Liver (tissue), 9 donors: ENCODE data around the gene CDHR5. TPM values are rescaled to one million over a fixed set of nuclear protein-coding genes. Genes with fewer than 3 reads are reported as not detected.

Experiments used
- DNase-seq: peaks from one replicate; pipeline ENCODE4 v3.0.0-alpha.2; 2017; ENCODE audit warnings: low spot score
- H3K27ac ChIP-seq, 2 donors: one replicate each; pipeline ENCODE4 v1.7.0; 2013; ENCODE audit warnings: inconsistent platforms in 2 of 2, low read length in 2 of 2, control low read depth in 1 of 2, low read depth in 1 of 2, mild to moderate bottlenecking in 1 of 2
- H3K27me3 ChIP-seq, 4 donors: one replicate each; pipeline versions ENCODE4 v1.6.1 to v1.7.0; 2013; ENCODE audit warnings: low read length in 3 of 4, inconsistent platforms in 1 of 4, mild to moderate bottlenecking in 1 of 4, moderate library complexity in 1 of 4; ENCODE audit not compliant: control insufficient read depth in 4 of 4, insufficient read depth in 4 of 4
- H3K36me3 ChIP-seq, 4 donors: one replicate each; pipeline versions ENCODE4 v1.6.1 to v1.7.0; 2013; ENCODE audit warnings: low read length in 3 of 4, mild to moderate bottlenecking in 3 of 4, low read depth in 1 of 4, moderate library complexity in 1 of 4; ENCODE audit not compliant: control insufficient read depth in 4 of 4, insufficient read depth in 3 of 4
- H3K4me1 ChIP-seq, 4 donors: one replicate each; pipeline versions ENCODE4 v1.6.1 to v1.7.0; 2013; ENCODE audit warnings: low read length in 3 of 4, mild to moderate bottlenecking in 3 of 4, moderate library complexity in 1 of 4; ENCODE audit not compliant: control insufficient read depth in 4 of 4, insufficient read depth in 4 of 4
- H3K4me3 ChIP-seq, 3 donors: one replicate each; pipeline versions ENCODE4 v1.6.1 to v1.7.0; 2013; ENCODE audit warnings: low read length in 3 of 3, control low read depth in 1 of 3, low read depth in 1 of 3, mild to moderate bottlenecking in 1 of 3
- H3K9ac ChIP-seq, 2 donors: one replicate each; pipeline ENCODE4 v1.7.0; 2013; ENCODE audit warnings: low read length in 2 of 2, mild to moderate bottlenecking in 2 of 2, moderate library complexity in 2 of 2, control low read depth in 1 of 2, low read depth in 1 of 2
- H3K9me3 ChIP-seq, 4 donors: one replicate each; pipeline versions ENCODE4 v1.6.1 to v1.7.0; 2013; ENCODE audit warnings: low read length in 3 of 4; ENCODE audit not compliant: control insufficient read depth in 4 of 4
- EGR1 ChIP-seq, 2 donors: IDR thresholded peaks; 2 replicates each; pipeline ENCODE4 v1.6.1; 2016 to 2018; ENCODE audit warnings: antibody characterized with exemption in 2 of 2, low read depth in 2 of 2
- FOXA1 ChIP-seq: IDR thresholded peaks from 2 replicates; pipeline ENCODE4 v1.6.1; 2016; ENCODE audit warnings: antibody characterized with exemption
- FOXA2 ChIP-seq: IDR thresholded peaks from 2 replicates; pipeline ENCODE4 v1.6.1; 2016; ENCODE audit warnings: antibody characterized with exemption
- GABPA ChIP-seq, 2 donors: IDR thresholded peaks in 1 of 2; conservative IDR thresholded peaks in 1 of 2; 2 replicates each; pipeline ENCODE4 v1.6.1; 2016; ENCODE audit warnings: antibody characterized with exemption in 2 of 2, mild to moderate bottlenecking in 1 of 2, moderate library complexity in 1 of 2
- HNF4A ChIP-seq, 2 donors: conservative IDR thresholded peaks; 2 replicates each; pipeline ENCODE4 v1.6.1; 2016; ENCODE audit warnings: antibody characterized with exemption in 2 of 2, mild to moderate bottlenecking in 2 of 2
- HNF4G ChIP-seq: IDR thresholded peaks from 2 replicates; pipeline ENCODE4 v1.6.1; 2016; ENCODE audit warnings: antibody characterized with exemption
- JUND ChIP-seq, 2 donors: IDR thresholded peaks; 2 replicates each; pipeline ENCODE4 v1.6.1; 2016; ENCODE audit warnings: antibody characterized with exemption in 2 of 2
- NR2F2 ChIP-seq: IDR thresholded peaks from 2 replicates; pipeline ENCODE4 v1.6.1; 2016; ENCODE audit warnings: antibody characterized with exemption
- RAD21 ChIP-seq, 2 donors: IDR thresholded peaks; 2 replicates each; pipeline ENCODE4 v1.6.1; 2016; ENCODE audit warnings: antibody characterized with exemption in 2 of 2, mild to moderate bottlenecking in 2 of 2
- RXRA ChIP-seq, 2 donors: IDR thresholded peaks; 2 replicates each; pipeline ENCODE4 v1.6.1; 2017 to 2018; ENCODE audit warnings: antibody characterized with exemption in 2 of 2, mild to moderate bottlenecking in 1 of 2
- SP1 ChIP-seq: IDR thresholded peaks from 2 replicates; pipeline ENCODE4 v1.6.1; 2018; ENCODE audit warnings: antibody characterized with exemption, mild to moderate bottlenecking
- TAF1 ChIP-seq: conservative IDR thresholded peaks from 2 replicates; pipeline ENCODE4 v1.6.1; 2016; ENCODE audit warnings: antibody characterized with exemption, mild to moderate bottlenecking
- YY1 ChIP-seq: IDR thresholded peaks from 2 replicates; pipeline ENCODE4 v1.6.1; 2016; ENCODE audit warnings: antibody characterized with exemption, mild to moderate bottlenecking
- WGBS: extraction: QIAGEN DNeasy Blood & Tissue Kit; methylation state at CpG from one replicate; pipeline ENCODE4 v1.1.7; 2013; 5-methylcytosine and 5-hydroxymethylcytosine counted together
- polyA plus RNA-seq, 2 donors: library from polyadenylated mRNA; stranded (reverse) in 1 of 2; unstranded in 1 of 2; fragments of 200-250 nt in 1 of 2; fragments of >200 nt in 1 of 2; fragmentation: Nextera tagmentation in 1 of 2; extraction: Ambion mirVana in 1 of 2; gene quantifications; one replicate each; pipeline versions ENCODE4 v1.2.1 to v1.2.3, GENCODE V29; 2013 to 2015
- total RNA-seq, 2 donors: library from RNA; depleted of rRNA; stranded (reverse); fragments of >200 nt; gene quantifications; one replicate each; pipeline ENCODE4 v1.2.3, GENCODE V29; 2014
- TF ChIP-seq, protein P1 (sequence below): IDR thresholded peaks from 2 replicates; pipeline ENCODE4 v1.6.1; 2016; ENCODE audit warnings: antibody characterized with exemption
- TF ChIP-seq, protein P2 (sequence below): IDR thresholded peaks from 2 replicates; pipeline ENCODE4 v1.6.1; 2016; ENCODE audit warnings: antibody characterized with exemption, mild to moderate bottlenecking
- TF ChIP-seq, protein P3 (sequence below): IDR thresholded peaks from 2 replicates; pipeline ENCODE4 v1.6.1; 2016; ENCODE audit warnings: antibody characterized with exemption
- TF ChIP-seq, protein P4 (sequence below): IDR thresholded peaks from 2 replicates; pipeline ENCODE4 v1.6.1; 2016; ENCODE audit warnings: antibody characterized with exemption
- TF ChIP-seq, protein P5 (sequence below): fragments of 150-350 bp; IDR thresholded peaks from 2 replicates; pipeline ENCODE4 v1.5.1; 2017; ENCODE audit warnings: improper control_type of control experiment, low read depth, low read length; ENCODE audit not compliant: missing input control
- donor health status: healthy.
- donor health status: healthy.
- donor health status: healthy.
- donor health status: healthy.
- donor health status: healthy.

Gene CDHR5
- total and polyA plus RNA-seq, 4 donors: 29.4 to 86.2 (median 57.2) TPM

DNA sequence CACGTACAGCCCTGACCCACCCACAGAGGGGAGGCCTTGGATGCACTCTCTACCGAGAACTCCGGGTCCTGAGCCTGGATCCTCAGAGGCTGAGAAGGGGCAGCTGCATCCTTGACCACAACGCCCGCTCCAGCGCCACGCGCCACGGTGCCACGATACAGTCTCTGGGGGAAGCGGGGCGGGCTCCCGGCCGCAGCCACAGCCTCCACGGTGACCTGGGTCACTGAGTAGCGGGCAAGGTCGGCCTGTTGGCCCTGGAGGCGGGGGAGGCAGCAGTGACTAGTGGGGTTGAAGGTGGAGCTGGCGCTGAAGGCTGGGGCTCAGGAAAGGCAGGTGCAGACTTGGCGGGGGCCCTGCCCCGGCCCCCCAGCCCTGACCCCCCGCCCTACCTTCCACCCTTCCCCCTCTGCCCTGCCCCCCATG is 5.1 kb downstream of the CDHR5 start:
- TF ChIP-seq GABPA (IDR thresholded peaks at IDR 0.05 in 1 of 2, conservative IDR thresholded peaks at IDR 0.05 in 1 of 2): no peak
- TF ChIP-seq, protein P1, sequence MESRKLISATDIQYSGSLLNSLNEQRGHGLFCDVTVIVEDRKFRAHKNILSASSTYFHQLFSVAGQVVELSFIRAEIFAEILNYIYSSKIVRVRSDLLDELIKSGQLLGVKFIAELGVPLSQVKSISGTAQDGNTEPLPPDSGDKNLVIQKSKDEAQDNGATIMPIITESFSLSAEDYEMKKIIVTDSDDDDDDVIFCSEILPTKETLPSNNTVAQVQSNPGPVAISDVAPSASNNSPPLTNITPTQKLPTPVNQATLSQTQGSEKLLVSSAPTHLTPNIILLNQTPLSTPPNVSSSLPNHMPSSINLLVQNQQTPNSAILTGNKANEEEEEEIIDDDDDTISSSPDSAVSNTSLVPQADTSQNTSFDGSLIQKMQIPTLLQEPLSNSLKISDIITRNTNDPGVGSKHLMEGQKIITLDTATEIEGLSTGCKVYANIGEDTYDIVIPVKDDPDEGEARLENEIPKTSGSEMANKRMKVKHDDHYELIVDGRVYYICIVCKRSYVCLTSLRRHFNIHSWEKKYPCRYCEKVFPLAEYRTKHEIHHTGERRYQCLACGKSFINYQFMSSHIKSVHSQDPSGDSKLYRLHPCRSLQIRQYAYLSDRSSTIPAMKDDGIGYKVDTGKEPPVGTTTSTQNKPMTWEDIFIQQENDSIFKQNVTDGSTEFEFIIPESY: no peak
- TF ChIP-seq, protein P2, sequence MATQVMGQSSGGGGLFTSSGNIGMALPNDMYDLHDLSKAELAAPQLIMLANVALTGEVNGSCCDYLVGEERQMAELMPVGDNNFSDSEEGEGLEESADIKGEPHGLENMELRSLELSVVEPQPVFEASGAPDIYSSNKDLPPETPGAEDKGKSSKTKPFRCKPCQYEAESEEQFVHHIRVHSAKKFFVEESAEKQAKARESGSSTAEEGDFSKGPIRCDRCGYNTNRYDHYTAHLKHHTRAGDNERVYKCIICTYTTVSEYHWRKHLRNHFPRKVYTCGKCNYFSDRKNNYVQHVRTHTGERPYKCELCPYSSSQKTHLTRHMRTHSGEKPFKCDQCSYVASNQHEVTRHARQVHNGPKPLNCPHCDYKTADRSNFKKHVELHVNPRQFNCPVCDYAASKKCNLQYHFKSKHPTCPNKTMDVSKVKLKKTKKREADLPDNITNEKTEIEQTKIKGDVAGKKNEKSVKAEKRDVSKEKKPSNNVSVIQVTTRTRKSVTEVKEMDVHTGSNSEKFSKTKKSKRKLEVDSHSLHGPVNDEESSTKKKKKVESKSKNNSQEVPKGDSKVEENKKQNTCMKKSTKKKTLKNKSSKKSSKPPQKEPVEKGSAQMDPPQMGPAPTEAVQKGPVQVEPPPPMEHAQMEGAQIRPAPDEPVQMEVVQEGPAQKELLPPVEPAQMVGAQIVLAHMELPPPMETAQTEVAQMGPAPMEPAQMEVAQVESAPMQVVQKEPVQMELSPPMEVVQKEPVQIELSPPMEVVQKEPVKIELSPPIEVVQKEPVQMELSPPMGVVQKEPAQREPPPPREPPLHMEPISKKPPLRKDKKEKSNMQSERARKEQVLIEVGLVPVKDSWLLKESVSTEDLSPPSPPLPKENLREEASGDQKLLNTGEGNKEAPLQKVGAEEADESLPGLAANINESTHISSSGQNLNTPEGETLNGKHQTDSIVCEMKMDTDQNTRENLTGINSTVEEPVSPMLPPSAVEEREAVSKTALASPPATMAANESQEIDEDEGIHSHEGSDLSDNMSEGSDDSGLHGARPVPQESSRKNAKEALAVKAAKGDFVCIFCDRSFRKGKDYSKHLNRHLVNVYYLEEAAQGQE: no peak
- TF ChIP-seq, protein P3, sequence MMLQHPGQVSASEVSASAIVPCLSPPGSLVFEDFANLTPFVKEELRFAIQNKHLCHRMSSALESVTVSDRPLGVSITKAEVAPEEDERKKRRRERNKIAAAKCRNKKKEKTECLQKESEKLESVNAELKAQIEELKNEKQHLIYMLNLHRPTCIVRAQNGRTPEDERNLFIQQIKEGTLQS: no peak
- TF ChIP-seq NR2F2: no peak
- TF ChIP-seq SP1: no peak
- no peak for TF ChIP-seq RAD21 (IDR thresholded peaks at IDR 0.05)
- TF ChIP-seq YY1: no peak
- no peak for TF ChIP-seq HNF4G
- TF ChIP-seq HNF4A (conservative IDR thresholded peaks at IDR 0.05): no peak
- TF ChIP-seq TAF1: no peak
- TF ChIP-seq RXRA (IDR thresholded peaks at IDR 0.05): no peak
- no peak for TF ChIP-seq FOXA1
- TF ChIP-seq FOXA2: no peak
- TF ChIP-seq, protein P4, sequence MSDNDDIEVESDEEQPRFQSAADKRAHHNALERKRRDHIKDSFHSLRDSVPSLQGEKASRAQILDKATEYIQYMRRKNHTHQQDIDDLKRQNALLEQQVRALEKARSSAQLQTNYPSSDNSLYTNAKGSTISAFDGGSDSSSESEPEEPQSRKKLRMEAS: no peak
- TF ChIP-seq, protein P5, sequence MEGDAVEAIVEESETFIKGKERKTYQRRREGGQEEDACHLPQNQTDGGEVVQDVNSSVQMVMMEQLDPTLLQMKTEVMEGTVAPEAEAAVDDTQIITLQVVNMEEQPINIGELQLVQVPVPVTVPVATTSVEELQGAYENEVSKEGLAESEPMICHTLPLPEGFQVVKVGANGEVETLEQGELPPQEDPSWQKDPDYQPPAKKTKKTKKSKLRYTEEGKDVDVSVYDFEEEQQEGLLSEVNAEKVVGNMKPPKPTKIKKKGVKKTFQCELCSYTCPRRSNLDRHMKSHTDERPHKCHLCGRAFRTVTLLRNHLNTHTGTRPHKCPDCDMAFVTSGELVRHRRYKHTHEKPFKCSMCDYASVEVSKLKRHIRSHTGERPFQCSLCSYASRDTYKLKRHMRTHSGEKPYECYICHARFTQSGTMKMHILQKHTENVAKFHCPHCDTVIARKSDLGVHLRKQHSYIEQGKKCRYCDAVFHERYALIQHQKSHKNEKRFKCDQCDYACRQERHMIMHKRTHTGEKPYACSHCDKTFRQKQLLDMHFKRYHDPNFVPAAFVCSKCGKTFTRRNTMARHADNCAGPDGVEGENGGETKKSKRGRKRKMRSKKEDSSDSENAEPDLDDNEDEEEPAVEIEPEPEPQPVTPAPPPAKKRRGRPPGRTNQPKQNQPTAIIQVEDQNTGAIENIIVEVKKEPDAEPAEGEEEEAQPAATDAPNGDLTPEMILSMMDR: no peak
- no peak for TF ChIP-seq JUND (IDR thresholded peaks at IDR 0.05)
- no peak for TF ChIP-seq EGR1 (IDR thresholded peaks at IDR 0.05; ENCODE audit: low read depth in 2 of 2)
- no peaks in the 10 kb centered on the region for H3K9me3 ChIP-seq
- H3K27me3 ChIP-seq: no peaks in the 10 kb centered on the region
- DNase-seq: no peak
- H3K36me3 ChIP-seq: peaks cover 0 to 5% (median 2%) of the 10 kb centered on the region in 4 donors
- no peak overlapping the region for H3K27ac ChIP-seq
- peaks cover 0 to 32% (median 20%) of the 10 kb centered on the region in 4 donors for H3K4me1 ChIP-seq
- WGBS: 95% methylated on average over 22 of the region's 22 CpGs
- no peak overlapping the region for H3K4me3 ChIP-seq
- H3K9ac ChIP-seq: no peak overlapping the region
